Measurements from ENCODE around the gene ARMC9. TPM values are rescaled to one million over a fixed set of nuclear protein-coding genes. Genes with fewer than 3 reads are reported as not detected.

The ARMC9 gene
- total and polyA plus RNA-seq, 2 of the 13 experiments (the other 11 are each of a cell fraction or from before 2014, with no cell fraction given): 9.1 to 12.8 TPM

DNA sequence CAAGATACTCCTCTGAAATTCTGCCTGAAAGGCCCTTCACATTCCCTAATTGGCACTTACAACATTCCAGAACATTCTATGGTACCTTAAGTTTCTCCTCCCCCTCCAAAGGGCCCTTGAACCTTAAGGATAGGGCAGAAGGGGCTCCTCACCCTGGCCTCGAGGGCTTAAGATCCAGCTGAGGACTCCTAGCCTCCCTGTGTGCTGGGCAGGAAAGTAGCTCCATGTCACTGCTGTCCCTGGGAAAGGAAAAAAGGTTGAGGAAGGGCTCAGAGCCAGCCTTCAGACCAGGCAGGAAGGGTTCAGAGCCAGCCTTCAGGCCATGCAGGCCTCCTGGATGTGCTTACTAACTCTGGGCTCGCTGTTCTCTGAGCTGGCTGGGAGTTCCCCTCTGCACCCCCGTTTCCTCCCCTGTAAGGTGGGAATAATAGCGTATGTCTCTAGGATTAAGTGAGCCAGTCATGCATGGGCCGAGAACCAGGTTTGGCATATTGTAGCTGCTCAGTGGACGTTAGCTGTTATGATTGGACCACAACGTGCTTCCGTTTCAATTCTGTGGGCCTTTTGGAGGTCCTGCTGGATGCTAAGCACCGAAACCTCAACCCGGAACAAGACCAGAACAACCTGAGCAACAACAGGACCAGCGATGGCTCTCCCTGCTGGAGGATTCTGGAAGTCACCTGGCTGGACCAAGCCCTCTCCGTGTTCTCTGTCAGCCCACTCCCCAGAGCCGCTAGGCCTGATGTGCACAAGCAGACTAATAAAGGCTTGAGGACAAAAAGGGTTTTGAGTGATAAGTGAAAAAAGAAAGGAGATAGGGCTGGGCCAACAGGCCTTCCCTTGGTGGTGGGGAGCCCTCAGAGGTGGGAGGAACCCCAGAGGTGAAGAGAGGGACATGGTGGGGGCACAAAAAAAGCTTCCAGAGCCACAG, 196.0 kb downstream of the ARMC9 start:
- Histone ChIP-seq H3K9ac (ENCODE audit: insufficient read depth, low read depth, low read length) (no peak overlapping the region), H3K4me1 (ENCODE audit: insufficient read depth, low read length) (peaks cover 28% of the 10 kb centered on the region), H3K36me3 (replicated peaks in 1 of 2; ENCODE audit: control insufficient read depth in 1 of 2, insufficient read depth in 2 of 2, low read length in 2 of 2) (no peaks in the 10 kb centered on the region), H2AFZ (ENCODE audit: low read length) (peak overlapping the region; percentile 7), H3K27me3 (ENCODE audit: control insufficient read depth in 1 of 2, insufficient read depth in 2 of 2, low read length in 2 of 2) (peaks cover 17 to 78% of the 10 kb centered on the region in 2 experiments), H4K20me1 (ENCODE audit: insufficient read depth, low read length) (no peaks in the 10 kb centered on the region), H3K4me2 (ENCODE audit: low read depth, low read length) (peak overlapping the region; percentile 68), H3K27ac (ENCODE audit: extremely low read length, insufficient read depth, low read length) (no peak overlapping the region), H3K4me3 (replicated peaks in 1 of 3; ENCODE audit: insufficient read depth in 1 of 3, low read depth in 2 of 3, low read length in 3 of 3) (peak overlapping the region in 1 of 3 experiments; percentile 61; a peak in 1 of 6 replicates), H3K9me3 (ENCODE audit: low read length) (no peaks in the 10 kb centered on the region), H3K79me2 (ENCODE audit: insufficient read depth, low read length) (no peaks in the 10 kb centered on the region)
- ChIA-PET CTCF (ENCODE audit: low intra/inter-chr PET ratio, low total read pairs) (interaction anchor here (1.2 to 1.5 kb wide), 2 partner anchors 97 to 167 kb away, joined by 5 to 6 read pairs; no protein-coding TSS in a partner anchor), POLR2A (no interaction called here)
- peak; percentile 68 for ATAC-seq
- in situ Hi-C loops (cut with HindIII; ENCODE audit: extremely low pct_ligation_motif_present, low pct_unique_long_range_greater_than_20kb) (loop anchor here (10.0 kb wide), 1 partner anchor 100 kb away; no protein-coding TSS in a partner anchor), intact Hi-C loops (cut with micrococcal nuclease; ENCODE audit: unreplicated experiment) (no loop called here)
- WGBS (ENCODE audit: low lambda C conversion rate): 32% methylated on average over 13 of the region's 13 CpGs
- peak; percentile 94 for FAIRE-seq
- DNase-seq (ENCODE audit: low spot score): peak; percentile 59
- no TSS peak for BruUV-seq (replicated peaks)
- TF ChIP-seq TEAD3 (CRISPR knock-in tag; optimal IDR thresholded peaks at IDR 0.05; ENCODE audit: borderline replicate concordance) (no peak), PHF21A (CRISPR knock-in tag; IDR thresholded peaks at IDR 0.05) (0 out of 2 replicates have a peak, but pooled peaks have one; percentile 24), RARA (CRISPR knock-in tag; IDR thresholded peaks at IDR 0.05) (no peak), YY1 (IDR thresholded peaks at IDR 0.05; ENCODE audit: insufficient read depth, insufficient replicate concordance, low read depth, low read length) (no peak), GTF2F1 (IDR thresholded peaks at IDR 0.05; ENCODE audit: low read length) (no peak), ZNF317 (CRISPR knock-in tag; IDR thresholded peaks at IDR 0.05) (no peak), RXRA (CRISPR knock-in tag; IDR thresholded peaks at IDR 0.05) (no peak), FOXA3 (CRISPR knock-in tag; IDR thresholded peaks at IDR 0.05) (0 out of 2 replicates have a peak, but pooled peaks have one; percentile 5), ZFP62 (CRISPR knock-in tag; IDR thresholded peaks at IDR 0.05) (no peak), HDAC6 (IDR thresholded peaks at IDR 0.05; ENCODE audit: low read depth, low read length) (no peak), ZNF607 (CRISPR knock-in tag; IDR thresholded peaks at IDR 0.05; ENCODE audit: borderline replicate concordance) (no peak), MBNL3 (CRISPR knock-in tag; conservative IDR thresholded peaks at IDR 0.05) (no peak), SP1 (IDR thresholded peaks at IDR 0.05) (no peak), SP1 (CRISPR knock-in tag; IDR thresholded peaks at IDR 0.05) (no peak), ZFX (CRISPR knock-in tag; IDR thresholded peaks at IDR 0.05; ENCODE audit: low read depth) (0 out of 2 replicates have a peak, but pooled peaks have one; percentile 15), NR2F2 (IDR thresholded peaks at IDR 0.05; ENCODE audit: borderline replicate concordance, low read depth) (no peak), MTF2 (CRISPR knock-in tag; IDR thresholded peaks at IDR 0.05; ENCODE audit: borderline replicate concordance) (peak; percentile 75; the same call in 1 of the 2 replicates), ZNF879 (CRISPR knock-in tag; IDR thresholded peaks at IDR 0.05) (peak; percentile 63; the same call in 1 of the 2 replicates)
- TF ChIP-seq, protein P1, sequence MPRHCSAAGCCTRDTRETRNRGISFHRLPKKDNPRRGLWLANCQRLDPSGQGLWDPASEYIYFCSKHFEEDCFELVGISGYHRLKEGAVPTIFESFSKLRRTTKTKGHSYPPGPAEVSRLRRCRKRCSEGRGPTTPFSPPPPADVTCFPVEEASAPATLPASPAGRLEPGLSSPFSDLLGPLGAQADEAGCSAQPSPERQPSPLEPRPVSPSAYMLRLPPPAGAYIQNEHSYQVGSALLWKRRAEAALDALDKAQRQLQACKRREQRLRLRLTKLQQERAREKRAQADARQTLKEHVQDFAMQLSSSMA (CRISPR knock-in tag; IDR thresholded peaks at IDR 0.05): 0 out of 2 replicates have a peak, but pooled peaks have one; percentile 68
- TF ChIP-seq, protein P2, sequence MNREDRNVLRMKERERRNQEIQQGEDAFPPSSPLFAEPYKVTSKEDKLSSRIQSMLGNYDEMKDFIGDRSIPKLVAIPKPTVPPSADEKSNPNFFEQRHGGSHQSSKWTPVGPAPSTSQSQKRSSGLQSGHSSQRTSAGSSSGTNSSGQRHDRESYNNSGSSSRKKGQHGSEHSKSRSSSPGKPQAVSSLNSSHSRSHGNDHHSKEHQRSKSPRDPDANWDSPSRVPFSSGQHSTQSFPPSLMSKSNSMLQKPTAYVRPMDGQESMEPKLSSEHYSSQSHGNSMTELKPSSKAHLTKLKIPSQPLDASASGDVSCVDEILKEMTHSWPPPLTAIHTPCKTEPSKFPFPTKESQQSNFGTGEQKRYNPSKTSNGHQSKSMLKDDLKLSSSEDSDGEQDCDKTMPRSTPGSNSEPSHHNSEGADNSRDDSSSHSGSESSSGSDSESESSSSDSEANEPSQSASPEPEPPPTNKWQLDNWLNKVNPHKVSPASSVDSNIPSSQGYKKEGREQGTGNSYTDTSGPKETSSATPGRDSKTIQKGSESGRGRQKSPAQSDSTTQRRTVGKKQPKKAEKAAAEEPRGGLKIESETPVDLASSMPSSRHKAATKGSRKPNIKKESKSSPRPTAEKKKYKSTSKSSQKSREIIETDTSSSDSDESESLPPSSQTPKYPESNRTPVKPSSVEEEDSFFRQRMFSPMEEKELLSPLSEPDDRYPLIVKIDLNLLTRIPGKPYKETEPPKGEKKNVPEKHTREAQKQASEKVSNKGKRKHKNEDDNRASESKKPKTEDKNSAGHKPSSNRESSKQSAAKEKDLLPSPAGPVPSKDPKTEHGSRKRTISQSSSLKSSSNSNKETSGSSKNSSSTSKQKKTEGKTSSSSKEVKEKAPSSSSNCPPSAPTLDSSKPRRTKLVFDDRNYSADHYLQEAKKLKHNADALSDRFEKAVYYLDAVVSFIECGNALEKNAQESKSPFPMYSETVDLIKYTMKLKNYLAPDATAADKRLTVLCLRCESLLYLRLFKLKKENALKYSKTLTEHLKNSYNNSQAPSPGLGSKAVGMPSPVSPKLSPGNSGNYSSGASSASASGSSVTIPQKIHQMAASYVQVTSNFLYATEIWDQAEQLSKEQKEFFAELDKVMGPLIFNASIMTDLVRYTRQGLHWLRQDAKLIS (CRISPR knock-in tag; IDR thresholded peaks at IDR 0.05): no peak

Data from HepG2 (cell line).